NK-92 (cell line): ENCODE data around the gene ZNF423.
"Not testable (repeated sequence)": the region's sequence is repeated elsewhere in the genome, so short reads cannot be mapped to it uniquely, and the experiment has no call there.

Source experiments
- DNase-seq: peaks from one replicate; lab custom pipeline; 2025; ENCODE audit not compliant: unreplicated experiment; lab: John Stamatoyannopoulos, UW

Gene ZNF423

DNA sequence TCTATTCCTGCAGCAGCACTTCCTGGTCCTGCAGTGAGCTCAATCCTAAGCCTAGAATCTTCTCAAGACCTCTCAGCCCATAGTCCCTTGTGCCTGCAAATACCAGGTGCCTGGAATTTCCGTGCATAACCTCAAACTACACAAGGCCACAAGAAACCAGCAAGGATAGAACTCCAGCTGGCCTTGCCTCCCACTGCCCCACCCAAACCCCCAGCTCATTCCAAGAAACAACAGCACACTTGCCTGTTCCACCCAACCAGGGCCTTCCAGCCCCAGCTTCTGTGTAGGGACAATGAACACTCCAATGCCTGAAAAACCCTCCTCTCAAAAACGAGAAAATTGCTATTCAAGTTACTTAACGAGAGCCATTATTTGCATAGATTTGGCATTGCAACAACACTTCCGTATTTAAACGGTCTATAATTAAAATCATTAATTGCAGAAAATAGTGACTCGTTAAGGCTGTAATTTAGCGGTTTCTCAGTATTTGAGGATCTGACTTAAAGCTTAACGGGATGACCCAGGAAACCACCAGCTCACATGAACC lies 335.3 kb downstream of the ZNF423 start:
- no peak for DNase-seq

DNA sequence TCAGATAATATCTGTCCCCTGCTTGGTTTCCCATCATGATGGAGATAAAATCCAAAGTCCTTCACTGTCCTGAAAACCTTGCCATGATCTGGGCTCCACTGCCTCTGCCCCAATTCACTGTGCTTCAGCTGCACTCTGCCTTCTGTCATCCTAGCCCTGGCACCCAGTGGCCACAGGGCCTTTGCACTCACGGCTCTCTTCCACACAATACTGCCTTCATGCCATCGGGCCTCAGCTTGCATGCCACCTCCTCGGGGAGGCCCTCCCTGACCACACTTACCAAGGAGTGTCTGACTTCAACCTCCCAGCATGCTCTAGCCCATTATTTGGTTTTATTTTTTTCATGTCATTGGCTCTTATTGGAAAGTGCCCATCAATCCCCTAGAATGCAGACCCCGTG lies 336.2 kb downstream of the ZNF423 start:
- no peak for DNase-seq

DNA sequence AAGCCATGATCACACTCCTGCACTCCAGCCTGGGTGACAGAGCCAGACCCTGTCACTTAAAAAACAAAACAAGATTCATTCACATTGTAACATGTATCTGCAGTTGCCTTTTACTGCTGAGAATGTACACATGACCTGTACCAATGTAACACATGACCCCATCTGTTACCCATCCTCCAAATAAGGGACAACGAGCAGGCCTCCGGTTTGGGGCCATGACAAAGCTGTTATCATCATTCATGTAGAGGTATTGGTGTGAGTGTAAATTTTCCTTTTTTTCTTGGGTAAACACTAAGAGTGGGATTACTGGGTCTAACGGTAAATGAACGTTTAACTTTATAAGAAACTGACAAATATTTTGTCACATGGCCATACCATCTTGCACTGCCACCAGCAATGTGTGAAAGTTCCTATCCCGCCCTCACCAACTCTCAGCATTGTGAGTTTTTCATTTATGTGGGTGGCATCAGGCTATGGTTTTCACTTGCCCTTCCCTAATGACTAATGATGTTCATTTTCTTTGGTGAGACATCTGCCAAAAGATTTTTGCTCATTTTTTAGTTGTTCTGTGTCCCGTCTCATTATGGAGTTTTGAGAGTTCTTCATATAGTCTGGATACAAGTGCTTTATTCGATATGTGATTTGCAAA lies 336.8 kb downstream of the ZNF423 start:
- DNase-seq = no peak

DNA sequence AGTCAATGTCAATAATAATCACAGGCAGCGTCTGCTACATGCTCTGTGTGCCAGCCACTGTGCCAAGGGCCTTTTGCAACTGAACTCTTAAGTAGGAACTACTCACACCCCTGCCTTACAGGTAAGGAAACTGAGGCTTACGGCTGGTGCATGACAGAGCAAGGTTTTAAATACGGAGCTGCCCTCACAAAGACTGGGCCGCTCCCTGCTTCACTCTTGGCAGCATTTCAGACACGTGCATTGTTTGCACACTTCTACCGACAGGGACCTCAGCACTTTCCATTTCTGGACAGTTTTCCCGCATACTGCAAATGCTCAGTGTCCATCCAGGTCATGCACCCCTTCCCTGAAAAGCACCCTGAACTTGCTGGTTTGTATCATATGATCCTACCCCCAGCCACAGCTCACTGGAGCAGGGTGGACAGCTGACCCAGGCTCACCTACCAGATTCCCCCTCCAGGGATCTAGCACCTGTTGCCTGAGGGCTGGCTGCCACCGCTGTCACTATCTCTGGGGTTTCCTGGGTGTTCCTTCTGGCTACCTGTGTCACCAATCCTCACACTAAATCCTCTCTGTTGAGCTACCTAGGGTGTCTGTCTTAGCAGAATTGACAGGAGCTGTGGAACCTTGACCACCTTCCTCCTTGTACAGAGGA lies 339.4 kb downstream of the ZNF423 start:
- no peak for DNase-seq

DNA sequence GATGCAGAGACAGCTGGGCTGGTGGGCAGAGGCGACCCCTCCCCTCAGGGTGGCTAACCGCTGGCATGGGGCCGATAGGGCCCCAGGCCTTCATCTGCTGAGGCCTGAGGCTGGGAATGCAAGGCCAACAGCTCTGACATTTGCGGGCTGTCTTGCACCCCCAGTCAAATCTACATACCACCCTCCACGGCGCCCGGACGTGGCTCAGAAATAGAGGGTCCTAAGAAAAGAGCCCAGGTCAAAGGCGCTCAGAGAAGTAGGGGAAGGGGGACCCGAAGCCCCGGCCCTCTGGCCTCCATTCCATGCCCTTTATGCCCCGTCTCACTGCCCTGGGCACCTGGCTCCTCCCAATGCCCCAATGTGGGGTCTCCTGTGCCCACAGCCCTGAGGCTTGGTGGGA lies 340.1 kb downstream of the ZNF423 start:
- no peak for DNase-seq

DNA sequence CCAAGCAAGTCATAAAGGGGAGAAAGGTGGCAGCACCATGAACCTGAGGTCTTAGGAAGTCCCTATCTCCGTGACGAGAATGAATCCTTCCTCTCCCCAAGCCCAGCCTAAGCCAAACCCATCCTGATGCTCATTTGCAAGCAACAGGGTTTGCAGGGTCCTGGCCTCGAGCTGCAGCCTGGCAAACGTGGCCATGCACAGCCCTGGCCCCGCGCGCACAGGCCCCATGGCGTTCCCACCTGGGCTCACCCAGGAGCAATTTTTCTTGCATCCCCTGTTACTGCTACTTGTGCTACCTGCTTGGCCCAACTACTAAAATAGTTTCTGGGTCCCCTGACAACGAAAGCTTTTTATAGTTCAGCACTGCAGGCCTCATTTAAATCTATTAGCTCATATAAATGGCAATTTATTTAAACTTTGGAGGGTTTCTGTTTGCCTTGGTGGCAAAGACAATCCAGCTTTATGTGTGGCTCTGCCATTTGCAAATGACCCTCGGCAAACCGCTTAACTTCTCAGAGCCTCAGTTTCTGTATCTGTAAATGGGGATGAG lies 340.8 kb downstream of the ZNF423 start:
- no peak for DNase-seq

DNA sequence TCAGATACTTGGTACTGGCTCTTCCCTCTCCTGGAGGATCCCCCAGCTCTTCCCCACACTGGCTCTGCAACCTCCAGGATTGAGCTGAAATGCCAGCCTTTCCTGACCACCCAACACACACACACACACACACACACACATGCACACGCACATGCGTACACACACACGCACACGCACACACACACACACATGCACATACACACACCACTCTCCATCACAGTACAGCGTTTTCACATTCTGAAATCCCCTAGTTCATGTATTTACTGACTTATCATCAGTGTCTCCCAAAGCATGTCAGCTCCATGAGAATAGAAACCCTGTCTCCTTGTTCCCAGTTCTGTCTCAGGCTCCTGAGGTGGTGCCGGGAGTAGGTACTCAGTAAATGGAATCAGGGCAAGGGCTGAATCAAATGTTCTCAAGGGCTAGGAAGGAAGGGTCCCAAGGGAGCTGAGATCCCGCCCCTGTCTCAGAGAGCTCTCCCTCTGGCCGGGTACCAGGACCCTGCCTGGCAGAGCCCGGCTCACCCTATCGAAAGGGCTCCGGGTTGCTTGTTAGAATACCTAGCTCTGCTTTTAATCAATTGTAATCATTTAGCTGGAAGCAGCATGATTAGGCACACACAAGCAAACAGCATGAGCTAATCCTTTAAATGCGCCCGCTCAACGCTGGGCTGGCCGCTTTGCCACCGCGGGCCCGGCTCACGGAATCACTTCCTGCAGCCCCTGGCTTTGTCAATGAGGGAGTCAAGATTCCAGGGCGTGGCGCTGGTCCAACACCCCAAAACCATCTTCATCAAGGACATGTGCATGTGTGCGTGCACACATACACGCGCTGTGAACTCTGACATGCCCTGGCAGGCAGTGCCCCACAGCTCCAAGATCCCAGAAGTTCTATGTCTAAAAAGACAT lies 341.6 kb downstream of the ZNF423 start:
- DNase-seq = no peak

DNA sequence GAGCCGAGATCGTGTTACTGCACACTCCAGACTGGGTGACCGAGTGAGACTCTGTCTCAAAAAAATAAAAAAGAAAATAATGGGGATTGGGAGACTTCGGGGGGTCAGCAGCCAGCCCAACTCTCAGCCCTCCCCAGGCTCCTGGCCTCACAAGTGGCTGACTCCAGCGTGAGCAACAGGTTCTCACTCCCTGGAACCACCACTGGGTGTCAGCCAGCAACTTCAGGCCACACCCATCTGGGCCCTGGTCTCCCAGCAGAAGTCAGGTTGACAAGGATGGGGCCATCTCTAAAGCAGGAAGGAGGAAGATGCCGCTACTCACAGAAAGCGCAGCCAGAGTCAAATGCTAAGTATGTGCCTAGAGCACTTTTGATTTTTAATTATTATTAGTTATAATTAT lies 342.9 kb downstream of the ZNF423 start:
- DNase-seq = no peak

DNA sequence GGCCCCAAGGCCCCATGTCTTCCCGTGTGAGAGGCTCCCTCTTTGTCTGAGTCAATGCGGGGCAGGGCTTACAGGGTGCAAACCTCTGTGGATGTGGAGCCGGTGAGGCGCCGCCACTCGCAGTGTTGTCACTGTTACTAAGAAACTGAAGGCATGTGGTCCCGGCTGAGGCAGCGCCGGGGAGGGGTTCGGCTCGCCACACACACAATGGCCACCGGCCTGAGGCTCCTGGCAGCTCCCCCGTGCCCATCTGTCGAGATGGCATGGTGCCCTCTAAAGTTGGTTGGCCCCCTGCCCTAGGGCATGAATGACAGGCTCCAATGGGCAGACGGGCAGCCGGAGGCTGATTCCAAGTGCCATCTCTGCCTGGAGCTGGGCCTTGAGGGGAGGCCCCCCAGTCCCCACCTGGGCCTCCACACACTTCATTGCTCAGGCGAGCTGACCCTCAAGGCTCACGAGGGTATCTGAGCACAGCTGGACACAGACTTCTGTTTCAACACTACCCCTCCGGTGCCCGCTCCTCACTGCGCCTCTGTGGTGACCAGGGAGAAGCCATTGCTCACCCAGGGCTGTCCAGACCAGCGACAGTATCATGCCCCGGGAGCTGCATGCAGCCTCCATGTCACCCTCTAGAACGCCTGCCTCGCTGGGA lies 345.1 kb downstream of the ZNF423 start:
- no peak for DNase-seq

DNA sequence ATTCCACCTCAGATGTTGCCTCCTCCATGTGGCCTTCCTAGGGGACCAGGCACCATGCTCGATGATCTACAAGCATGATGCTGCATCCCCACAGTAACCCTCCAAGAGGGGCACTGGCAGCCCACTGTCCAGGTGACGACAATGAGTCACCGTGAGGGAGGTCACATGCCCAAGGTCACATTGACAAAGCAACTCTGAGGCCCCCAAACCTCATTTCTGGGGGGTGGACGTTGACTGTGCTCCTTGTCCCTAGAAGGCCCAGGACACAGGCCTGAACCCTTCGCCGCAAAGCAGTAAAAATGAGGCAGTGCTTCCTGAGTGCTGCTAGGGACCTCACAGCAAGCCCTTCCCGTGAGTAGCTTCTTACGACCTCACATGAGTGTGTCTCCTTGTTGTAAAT lies 345.8 kb downstream of the ZNF423 start:
- no peak for DNase-seq

DNA sequence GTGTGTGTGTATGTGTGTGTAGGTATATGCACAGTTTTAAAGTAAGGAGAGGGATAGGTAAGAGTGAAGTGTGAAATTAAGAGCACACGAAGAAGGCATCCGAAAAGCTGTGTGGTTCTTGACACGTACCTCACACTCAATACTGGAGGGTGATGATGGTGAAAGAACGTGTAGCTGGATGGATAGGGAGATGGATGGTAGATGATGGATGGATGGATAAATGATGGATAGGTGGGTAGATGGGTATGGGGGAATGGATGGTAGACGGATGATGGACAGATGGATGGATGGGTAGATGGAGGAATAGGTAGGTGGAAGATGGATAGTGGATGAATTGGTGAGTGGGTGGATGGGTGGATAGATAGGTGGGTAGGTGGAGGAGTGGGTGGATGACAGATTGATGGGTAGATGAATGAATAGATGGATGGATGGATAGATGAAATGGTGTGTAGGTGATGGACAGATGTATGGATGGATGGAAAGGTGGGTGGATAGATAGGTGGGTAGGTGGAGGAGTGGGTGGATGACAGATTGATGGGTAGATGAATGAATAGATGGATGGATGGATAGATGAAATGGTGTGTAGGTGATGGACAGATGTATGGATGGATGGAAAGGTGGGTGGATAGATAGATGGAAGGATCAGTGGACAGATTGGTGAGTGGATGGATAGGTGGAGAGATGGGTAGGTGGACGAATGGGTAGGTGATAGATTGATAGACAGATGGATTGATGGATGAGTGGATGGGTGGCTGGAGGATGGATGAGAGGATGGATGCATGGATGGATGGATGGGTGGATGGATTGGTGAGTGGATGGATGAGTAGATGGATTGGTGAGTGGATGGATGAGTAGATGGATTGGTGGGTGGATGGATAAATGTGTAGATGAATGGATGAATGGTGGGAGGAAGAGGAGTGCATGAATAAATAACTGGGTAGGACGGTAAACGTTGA lies 349.6 kb downstream of the ZNF423 start:
- DNase-seq = not testable (repeated sequence)

DNA sequence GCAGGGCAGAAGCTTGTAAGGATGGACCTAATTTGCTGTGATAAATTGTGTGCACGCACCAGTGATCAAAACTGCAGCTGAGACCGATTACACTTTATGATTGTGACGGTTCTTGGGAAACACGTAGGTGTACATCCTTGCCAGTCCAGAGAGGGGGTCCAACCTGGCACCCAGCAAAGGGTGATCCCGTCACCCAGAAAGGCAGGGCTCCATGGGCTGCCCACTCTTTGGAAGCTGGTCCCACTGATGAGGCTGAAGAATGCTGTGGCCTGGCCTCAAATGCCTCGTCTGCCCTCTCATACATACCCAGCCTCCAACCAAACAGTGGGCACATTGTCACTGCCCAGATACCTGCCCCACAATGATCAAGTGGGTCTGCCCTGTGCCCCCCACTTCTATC lies 350.4 kb downstream of the ZNF423 start:
- DNase-seq = no peak

DNA sequence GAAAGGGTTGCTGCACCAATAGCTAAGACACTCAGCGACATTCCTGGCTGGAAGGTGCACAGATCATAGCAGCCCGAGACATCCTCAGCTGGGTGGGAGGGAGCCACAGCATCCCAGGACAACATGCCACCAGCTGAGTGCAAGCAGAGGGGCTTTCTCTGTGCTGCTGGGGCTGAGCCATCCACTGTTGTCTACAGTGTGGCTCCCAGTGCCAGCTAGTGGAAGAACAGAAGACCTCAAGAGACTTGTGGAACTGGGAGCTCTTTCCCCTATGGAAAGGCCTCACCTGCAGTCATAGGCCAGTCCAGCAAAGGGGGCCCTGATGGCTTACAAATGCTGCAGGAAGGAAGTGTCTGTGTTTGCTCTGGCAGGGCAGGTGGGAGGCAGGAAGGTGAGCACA lies 351.3 kb downstream of the ZNF423 start:
- no peak for DNase-seq

DNA sequence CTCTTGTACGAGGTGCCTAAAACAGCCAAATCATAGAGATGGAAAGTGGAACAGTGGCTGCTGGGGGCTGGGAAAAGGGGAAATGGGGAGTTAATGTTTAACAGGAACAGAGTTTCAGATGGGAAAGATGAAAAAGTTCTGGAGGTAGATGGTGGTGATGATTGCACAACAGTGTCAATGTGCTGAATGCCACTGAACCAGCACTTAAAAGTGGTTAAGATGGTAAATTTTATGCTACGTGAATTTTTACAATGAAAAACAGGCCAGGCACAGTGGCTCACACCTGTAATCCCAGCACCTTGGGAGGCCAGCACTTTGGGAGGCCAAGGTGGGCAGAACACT lies 351.9 kb downstream of the ZNF423 start:
- no peak for DNase-seq

DNA sequence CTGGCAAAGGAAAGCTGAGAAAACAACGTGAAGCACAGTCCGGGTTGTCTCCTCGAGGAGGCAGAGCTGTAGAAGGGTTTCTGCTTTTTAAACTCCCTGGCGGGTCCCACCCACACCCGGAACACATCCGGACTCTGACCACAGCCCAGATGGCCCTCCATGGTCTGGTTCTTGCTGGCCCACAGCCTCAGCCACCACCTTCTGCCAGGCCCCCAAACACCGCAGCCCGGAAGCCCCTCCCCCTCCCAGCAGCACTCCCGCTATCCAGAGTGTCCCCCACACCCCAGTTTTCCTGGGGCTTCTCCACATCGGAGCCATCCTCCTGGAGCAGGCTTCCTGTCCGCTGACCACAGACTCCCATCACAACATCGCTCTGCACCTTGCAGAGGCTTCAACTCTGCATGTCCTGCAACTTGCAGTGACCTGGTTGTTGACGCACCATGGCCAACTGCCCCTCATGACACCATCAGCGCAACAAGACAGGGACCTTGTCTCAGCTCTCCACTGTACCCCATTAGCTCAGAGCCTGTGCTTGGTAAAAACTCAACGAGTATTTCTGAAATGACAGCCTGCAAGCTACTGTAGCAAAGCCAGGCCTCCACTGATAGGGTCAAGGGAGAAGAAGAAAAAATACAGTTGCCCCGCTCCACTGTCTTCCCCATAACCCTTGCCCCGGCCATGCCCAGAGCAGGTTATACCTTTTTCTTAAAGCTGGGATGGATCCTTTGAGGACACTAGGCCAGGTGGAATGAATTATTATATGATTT lies 352.5 kb downstream of the ZNF423 start:
- no peak for DNase-seq

DNA sequence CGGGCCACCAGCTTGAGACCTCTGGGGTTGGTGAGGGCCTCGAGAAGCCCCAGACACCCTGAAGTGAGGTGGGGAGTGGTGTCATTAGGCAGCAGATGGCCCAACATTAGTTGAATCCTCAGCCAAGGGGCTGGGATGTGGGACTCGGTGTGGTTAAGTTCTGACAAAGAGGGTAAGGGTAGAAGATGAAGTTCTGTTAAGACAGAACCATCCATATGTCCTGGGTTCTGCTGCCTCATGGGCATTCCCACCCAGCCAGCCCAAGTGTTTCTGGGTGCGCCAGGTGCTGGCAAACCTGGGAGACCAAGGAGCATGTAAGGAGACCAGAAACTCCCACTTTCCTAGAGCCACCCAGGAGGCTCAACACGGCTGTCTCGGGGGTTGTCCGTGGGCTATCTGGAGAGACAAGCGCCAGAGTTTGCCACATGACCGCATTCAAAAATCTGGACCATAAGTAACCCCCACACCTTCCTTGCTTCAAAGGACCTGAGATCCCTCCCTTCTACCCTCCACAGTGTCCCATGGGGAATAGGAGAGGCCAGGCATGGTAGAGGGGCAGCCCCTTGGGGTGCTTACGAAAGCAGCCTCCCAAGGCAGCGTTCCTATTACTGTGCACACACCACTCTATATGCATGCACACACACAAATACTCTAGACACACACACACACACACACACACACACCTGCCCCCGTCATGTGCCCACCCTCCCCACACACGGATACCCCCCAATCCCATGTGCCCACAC lies 353.6 kb downstream of the ZNF423 start:
- no peak for DNase-seq

DNA sequence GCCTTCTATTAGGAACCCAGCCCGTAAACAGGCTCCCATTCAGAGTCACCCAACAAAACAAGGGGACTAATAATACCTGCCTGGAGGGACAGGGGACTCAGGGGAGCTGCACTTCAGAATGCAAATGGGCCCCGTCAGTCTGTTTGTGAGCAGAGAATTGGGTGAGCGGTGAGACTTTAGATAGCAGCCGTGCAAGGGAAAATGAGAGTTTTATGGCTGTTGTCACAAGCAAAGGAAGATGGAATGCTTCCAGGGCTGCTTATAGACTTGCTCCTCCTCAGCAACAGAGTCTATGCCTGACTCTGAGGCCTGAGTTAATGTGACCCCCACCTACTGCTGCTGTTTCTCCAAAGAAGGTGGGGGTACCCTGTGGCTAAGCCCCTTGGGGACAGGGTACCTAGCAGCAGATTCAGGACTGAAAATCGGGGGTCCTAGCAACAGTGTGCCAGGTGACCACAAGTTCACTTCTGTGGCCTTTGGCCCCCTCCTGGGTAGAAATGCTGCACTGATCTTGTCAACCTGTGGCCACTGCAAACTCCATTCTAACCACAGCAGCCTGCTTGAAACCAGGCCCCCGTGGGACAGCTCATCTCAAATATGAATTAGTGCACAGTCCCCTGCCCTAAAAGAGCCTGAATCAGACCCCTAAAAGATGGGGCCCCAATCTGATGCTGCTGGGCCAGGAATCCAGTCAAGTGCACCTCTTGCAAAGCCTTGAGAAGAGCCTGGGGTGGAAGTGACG lies 355.9 kb downstream of the ZNF423 start:
- no peak for DNase-seq

DNA sequence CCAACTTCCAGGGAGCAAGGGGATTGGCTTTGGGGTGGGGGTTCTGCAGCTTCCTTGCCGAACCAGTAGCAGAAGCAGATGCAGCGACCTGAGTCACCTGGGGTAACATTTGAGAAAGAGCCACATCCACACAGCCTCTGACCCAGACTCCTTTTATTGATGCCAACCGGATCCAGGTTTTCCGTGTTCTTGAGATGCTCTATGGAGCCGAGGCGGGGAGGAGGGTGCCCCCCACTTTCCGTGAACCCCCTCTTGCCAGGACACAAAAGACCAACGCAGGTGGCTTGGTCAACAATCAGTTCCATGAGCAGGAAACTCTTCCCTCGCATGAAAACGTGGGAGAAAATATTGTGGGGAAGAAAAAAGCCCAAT lies 356.5 kb downstream of the ZNF423 start:
- no peak for DNase-seq
